Esophagus squamous epithelium (tissue), 4 donors: ENCODE results near the gene MCU.

ENCODE experiments used
- POLR2A ChIP-seq, 4 donors: fragments of 450-650 bp; IDR thresholded peaks; one replicate each; pipeline ENCODE4 v1.6.1; 2017; ENCODE audit warnings: antibody characterized with exemption in 4 of 4, mild to moderate bottlenecking in 4 of 4, moderate library complexity in 3 of 4
- TF ChIP-seq, protein P1 (sequence below), 6 experiments: fragments of 450-650 bp in 4 of 6; fragments of 200-600 bp in 2 of 6; sonication (generic) in 2 of 6; IDR thresholded peaks; one replicate each; pipeline ENCODE4 v1.5.1; 2016 to 2019; ENCODE audit warnings: antibody characterized with exemption in 6 of 6, mild to moderate bottlenecking in 4 of 6, moderate library complexity in 4 of 6

DNA sequence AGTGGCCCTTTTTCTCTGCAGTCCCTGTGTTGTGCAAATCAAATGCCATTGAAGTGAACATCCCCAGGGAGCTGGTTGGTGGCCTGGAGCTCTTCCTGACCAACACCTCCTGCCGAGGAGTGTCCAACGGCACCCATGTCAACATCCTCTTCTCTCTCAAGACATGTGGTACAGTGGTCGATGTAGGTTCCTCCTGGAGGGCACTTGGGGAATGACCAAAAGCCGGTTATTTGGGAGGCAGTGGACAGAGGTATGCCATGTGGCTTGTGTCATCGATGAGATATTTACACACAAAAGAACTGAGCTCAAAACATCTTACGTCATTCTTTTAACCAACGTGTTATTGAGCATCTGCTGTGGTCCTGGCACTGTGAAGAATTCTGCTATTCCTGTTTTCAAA, 221.3 kb downstream of the MCU start:
- TF ChIP-seq, protein P1, sequence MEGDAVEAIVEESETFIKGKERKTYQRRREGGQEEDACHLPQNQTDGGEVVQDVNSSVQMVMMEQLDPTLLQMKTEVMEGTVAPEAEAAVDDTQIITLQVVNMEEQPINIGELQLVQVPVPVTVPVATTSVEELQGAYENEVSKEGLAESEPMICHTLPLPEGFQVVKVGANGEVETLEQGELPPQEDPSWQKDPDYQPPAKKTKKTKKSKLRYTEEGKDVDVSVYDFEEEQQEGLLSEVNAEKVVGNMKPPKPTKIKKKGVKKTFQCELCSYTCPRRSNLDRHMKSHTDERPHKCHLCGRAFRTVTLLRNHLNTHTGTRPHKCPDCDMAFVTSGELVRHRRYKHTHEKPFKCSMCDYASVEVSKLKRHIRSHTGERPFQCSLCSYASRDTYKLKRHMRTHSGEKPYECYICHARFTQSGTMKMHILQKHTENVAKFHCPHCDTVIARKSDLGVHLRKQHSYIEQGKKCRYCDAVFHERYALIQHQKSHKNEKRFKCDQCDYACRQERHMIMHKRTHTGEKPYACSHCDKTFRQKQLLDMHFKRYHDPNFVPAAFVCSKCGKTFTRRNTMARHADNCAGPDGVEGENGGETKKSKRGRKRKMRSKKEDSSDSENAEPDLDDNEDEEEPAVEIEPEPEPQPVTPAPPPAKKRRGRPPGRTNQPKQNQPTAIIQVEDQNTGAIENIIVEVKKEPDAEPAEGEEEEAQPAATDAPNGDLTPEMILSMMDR (IDR thresholded peaks at IDR 0.05): no peak
- TF ChIP-seq POLR2A (IDR thresholded peaks at IDR 0.05): no peak
